Memory B cell (primary cell): ENCODE results near the gene LHFPL6.

ENCODE experiments used
- ATAC-seq: fragments of 150-1000 bp; cut with Tn5 transposase; 2 replicates; pipeline ENCODE4 v1.10.0; 2021; ENCODE audit warnings: low read depth, mild to moderate bottlenecking, moderate library complexity
- DNase-seq, 2 donors: peaks; one replicate each; pipeline ENCODE4 v3.0.0; 2022; ENCODE audit warnings: low spot score in 2 of 2
- H3K27ac Mint-ChIP-seq: one replicate; pipeline ENCODE4 v1.8.0; 2022; ENCODE audit warnings: mild to moderate bottlenecking, moderate library complexity, mixed read lengths
- H3K27me3 Mint-ChIP-seq: one replicate; pipeline ENCODE4 v1.8.0; 2022; ENCODE audit warnings: mixed read lengths
- H3K36me3 Mint-ChIP-seq: one replicate; pipeline ENCODE4 v1.8.0; 2022; ENCODE audit warnings: mild to moderate bottlenecking, mixed read lengths
- H3K4me1 Mint-ChIP-seq: one replicate; pipeline ENCODE4 v1.8.0; 2022; ENCODE audit warnings: mixed read lengths
- H3K4me3 Mint-ChIP-seq: one replicate; pipeline ENCODE4 v1.8.0; 2022; ENCODE audit warnings: mild to moderate bottlenecking, moderate library complexity, mixed read lengths
- H3K9me3 Mint-ChIP-seq: one replicate; pipeline ENCODE4 v1.8.0; 2022; ENCODE audit warnings: mixed read lengths

Gene LHFPL6

DNA sequence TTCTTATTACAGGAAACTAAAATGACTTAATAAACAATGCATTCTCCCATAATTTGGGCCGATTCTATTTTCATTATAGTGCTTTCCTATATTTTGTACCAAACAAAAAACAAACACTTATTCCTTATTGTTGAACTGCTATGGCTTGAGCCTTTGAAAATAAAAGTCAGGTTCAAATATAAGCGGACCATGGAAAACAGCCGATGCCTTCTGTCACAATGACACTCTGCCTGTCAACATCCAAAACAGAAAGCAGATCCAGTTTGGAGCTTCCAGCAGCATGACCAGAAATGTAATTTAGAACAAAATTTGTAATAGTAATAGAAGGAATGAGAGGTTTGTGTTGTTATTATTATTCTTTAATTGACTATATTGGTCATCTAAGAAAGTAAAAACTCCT, 194.5 kb downstream of the LHFPL6 start:
- H3K4me3 Mint-ChIP-seq: no peak overlapping the region
- H3K27ac Mint-ChIP-seq: no peak overlapping the region
- no peaks in the 10 kb centered on the region for H3K9me3 Mint-ChIP-seq
- no peaks in the 10 kb centered on the region for H3K36me3 Mint-ChIP-seq
- DNase-seq: no peak
- no peak for ATAC-seq
- H3K27me3 Mint-ChIP-seq: no peaks in the 10 kb centered on the region
- no peaks in the 10 kb centered on the region for H3K4me1 Mint-ChIP-seq

DNA sequence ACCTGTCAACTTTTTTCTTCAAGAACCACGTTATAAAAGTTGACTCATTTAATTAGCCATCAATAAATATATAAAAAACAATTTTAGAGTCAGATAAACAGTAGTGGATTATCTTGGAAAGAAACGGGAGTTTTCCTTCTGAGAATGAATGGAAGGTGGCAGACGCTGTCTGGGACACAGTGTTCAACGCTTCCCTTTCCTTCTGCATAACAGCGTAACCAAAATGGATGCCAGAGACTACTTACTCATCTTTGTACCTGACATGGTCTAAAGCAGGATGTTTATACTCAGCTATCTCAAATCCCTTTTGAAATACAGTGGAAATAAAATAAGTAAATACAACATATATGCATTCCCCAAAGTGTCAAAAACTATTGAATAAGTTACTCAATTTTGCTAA, 195.2 kb downstream of the LHFPL6 start:
- no peaks in the 10 kb centered on the region for H3K36me3 Mint-ChIP-seq

DNA sequence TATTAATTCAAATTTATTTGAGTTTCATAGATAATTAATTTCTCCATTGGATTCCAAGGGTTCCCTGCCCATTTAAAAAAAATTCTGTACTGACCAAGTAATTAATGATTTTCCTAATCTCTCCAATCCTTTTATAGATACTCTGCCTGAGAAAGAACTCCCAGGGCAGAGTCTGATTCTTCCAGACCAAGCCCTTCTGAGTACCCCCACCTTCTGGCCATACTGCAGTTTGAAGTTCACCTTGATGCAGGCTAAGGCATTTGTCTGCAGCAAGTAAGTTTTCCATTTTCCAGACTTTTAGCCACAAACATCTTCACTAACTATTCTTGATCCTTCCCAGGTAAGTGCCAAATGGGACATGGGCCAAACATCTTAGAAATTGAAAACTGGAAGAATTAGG, 195.9 kb downstream of the LHFPL6 start:
- DNase-seq: no peak
- Mint-ChIP-seq H3K27me3 (no peaks in the 10 kb centered on the region), H3K4me3 (no peak overlapping the region), H3K27ac (no peak overlapping the region), H3K4me1 (no peaks in the 10 kb centered on the region), H3K36me3 (no peaks in the 10 kb centered on the region), H3K9me3 (no peaks in the 10 kb centered on the region)
- no peak for ATAC-seq

More for the DNA sequence above, 195.2 kb downstream of the LHFPL6 start:
- Mint-ChIP-seq H3K9me3 (no peaks in the 10 kb centered on the region), H3K27me3 (no peaks in the 10 kb centered on the region), H3K4me3 (no peak overlapping the region), H3K4me1 (no peaks in the 10 kb centered on the region), H3K27ac (no peak overlapping the region)
- ATAC-seq (no peak), DNase-seq (no peak)

DNA sequence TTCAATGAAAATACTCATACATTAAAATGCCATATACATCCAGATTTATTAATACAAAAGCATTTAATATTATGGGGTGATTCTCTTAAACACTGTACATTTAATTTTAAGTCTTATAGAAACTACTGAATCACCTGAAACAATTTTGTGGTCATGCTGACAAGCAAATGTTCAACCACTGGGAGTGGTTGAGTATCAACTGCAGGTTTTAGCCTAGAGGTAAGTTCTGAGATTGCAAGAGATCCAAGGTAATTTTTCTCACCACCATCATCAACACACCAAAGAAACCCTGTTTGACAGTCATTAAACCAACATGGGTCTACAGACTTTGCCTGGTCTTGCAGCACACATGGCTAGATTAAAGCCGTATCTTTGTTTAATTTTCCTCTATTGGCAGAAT, 196.3 kb downstream of the LHFPL6 start:
- ATAC-seq: no peak
- Mint-ChIP-seq H3K36me3 (no peaks in the 10 kb centered on the region), H3K27ac (no peak overlapping the region), H3K4me1 (no peaks in the 10 kb centered on the region), H3K27me3 (no peaks in the 10 kb centered on the region), H3K4me3 (no peak overlapping the region), H3K9me3 (no peaks in the 10 kb centered on the region)
- DNase-seq: no peak

DNA sequence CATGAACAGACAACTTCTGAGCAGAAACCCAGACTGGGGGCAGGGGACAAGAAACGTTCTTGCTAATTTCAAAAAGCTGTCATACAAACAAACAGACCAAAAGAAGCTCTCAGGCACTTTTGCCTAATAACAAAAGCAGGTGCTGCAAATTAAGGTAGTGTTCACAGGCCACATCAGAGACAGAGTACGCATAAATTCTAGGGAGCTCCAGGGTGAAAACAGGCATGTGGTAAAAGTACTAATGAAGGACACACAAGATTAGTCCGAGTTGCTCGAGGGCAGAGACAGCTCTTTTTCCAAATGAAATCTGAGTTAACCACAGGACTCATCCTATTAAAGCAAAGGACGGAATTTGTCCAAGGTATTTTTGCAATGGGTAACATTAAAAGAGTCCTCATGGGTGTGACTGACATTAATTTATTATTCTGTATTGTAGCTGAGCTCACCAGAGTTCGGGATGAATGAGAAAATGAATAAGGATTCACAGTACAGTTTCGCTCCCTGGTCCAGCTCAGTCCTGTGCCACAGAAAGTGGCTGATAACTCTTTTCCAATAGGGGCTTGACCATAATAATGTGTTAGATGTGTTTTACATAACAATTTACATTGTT, 197.3 kb downstream of the LHFPL6 start:
- no peak overlapping the region for H3K4me3 Mint-ChIP-seq
- H3K27me3 Mint-ChIP-seq: no peaks in the 10 kb centered on the region
- H3K4me1 Mint-ChIP-seq: no peaks in the 10 kb centered on the region

DNA sequence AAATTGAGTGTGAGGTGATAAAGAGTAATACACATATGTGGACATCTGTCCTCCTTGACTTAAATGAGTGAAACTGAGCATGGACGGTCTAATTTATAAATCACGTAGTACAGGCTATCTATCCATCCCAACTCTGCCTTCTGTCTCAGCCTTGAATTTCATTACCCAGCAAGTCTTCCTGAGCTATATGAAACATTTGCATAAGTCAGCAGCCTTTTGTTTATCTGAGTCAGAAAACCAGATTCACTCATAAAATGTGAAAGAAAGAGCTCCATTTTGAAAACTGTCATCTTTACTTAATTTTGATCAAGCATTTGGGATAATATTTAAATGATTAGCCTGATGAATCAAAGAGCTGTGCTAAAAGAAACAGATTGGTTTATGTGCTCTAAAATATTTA, 197.9 kb downstream of the LHFPL6 start:
- Mint-ChIP-seq H3K36me3 (no peaks in the 10 kb centered on the region), H3K4me1 (no peaks in the 10 kb centered on the region), H3K27ac (no peak overlapping the region), H3K27me3 (no peaks in the 10 kb centered on the region), H3K4me3 (no peak overlapping the region), H3K9me3 (peaks cover 1% of the 10 kb centered on the region)
- no peak for ATAC-seq
- DNase-seq: no peak

More for the DNA sequence above, 197.3 kb downstream of the LHFPL6 start:
- peaks cover under 1% of the 10 kb centered on the region for H3K9me3 Mint-ChIP-seq
- DNase-seq (no peak), ATAC-seq (no peak)
- H3K36me3 Mint-ChIP-seq: no peaks in the 10 kb centered on the region
- H3K27ac Mint-ChIP-seq: no peak overlapping the region

DNA sequence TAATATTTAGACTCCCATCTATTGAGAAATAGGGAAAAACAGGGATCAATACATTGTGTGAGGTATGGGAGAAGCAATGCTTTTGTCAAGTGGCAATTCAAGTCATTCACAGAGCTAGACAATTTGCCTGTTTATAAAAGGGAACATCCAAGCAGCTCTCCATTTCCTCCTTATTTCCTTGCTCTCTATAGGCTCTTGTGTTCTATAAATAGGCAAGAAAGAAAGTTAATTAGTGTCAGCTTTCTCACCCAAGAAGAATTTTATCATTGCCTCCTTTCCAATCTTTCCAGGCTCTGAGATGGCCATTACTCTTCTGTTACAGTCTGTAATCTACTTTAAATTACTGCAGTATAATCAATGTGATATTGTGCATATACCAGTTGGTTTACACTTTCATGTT, 199.9 kb downstream of the LHFPL6 start:
- Mint-ChIP-seq H3K27me3 (peaks cover 1% of the 10 kb centered on the region), H3K27ac (no peak overlapping the region), H3K4me1 (no peaks in the 10 kb centered on the region), H3K36me3 (no peaks in the 10 kb centered on the region), H3K9me3 (peaks cover 2% of the 10 kb centered on the region), H3K4me3 (no peak overlapping the region)
- ATAC-seq: no peak
- DNase-seq: no peak

DNA sequence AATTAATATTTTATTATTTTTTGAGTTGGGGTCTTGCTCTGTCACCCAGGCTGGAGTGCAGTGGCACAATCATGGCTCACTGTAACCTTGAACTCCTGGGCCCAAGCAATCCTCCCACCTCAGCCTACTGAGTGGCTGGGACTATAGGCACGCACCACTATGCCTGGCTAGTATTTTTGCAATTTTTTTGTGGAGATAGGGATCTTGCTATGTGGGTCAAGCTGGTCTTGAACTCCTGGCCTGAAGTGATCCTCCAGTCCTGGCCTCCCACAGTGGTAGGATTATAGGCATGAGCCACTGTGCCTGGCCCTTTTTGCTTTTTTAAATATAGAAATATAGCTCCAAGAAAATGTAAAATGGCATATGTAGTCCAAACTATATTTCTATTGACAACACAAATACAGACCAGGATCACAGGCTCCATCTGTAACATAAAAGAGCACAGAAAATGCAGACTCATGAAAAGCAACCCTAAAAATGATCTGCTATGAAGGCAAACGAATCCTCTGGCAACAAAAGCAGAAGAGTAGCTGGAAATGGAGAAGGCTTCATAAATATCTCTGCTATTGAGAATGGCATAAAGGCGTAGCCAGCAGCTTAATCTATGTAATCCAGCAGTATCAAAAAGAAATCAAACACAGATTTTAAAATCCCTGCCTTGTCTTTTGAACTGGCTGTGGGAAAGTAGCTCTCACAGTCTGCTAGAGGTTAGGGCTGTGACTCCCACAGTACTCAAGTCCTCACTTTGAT, 200.6 kb downstream of the LHFPL6 start:
- Mint-ChIP-seq H3K36me3 (no peaks in the 10 kb centered on the region), H3K4me3 (no peak overlapping the region), H3K4me1 (no peaks in the 10 kb centered on the region), H3K27me3 (peaks cover 4% of the 10 kb centered on the region), H3K9me3 (peaks cover 2% of the 10 kb centered on the region), H3K27ac (no peak overlapping the region)
- DNase-seq (no peak), ATAC-seq (no peak)

DNA sequence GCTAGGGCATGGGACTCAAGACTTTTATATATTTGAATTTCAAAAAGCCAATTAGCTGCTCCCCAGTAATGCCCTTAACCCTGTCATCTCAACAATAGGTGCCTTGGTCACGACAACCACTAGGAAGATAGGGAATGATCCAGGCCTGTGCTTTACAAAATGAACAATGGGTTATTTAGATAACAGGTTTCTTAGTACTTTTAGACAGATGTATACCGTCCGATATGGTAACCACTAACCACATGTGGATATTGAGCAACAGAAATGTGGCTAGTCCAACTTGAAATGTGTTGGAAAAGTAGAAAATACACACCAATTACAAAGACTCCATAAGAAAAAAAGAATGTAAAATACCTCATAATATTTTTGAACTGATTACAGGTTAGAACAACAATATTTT, 201.2 kb downstream of the LHFPL6 start:
- H3K4me1 Mint-ChIP-seq: no peaks in the 10 kb centered on the region
- no peak overlapping the region for H3K4me3 Mint-ChIP-seq
- peaks cover 4% of the 10 kb centered on the region for H3K27me3 Mint-ChIP-seq
- H3K36me3 Mint-ChIP-seq: no peaks in the 10 kb centered on the region
- no peak overlapping the region for H3K27ac Mint-ChIP-seq
- no peak for DNase-seq
- no peak for ATAC-seq
- peaks cover 2% of the 10 kb centered on the region for H3K9me3 Mint-ChIP-seq

DNA sequence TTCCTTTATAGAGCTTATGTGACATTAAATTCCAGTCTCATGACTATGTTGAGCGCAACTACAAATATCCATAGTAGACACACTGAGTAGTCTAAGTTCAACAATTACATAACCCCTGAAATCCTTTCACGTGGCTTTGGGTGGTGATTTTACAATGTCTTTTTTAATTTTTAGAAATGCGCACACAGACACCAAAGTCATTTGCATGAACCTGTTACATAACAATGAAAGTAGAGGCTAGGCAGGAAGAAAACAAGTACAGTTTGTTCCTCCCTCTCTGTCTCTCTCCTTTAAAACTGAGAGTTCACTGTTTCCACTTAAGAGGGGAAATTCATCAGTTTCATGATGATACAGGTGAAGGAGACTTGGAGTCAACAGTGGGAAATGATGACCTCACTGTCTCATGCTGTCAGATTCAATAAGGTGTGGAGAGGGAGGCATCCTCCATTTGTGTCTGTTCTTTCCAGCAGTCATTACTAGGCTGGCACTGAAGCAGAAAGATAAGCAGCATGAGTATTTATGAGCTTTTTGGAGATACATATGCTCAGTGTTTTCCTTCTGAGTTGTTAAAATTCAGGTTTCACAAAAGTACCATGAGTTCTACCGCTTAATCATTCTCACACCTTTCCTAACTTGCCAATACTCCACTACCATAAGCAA, 201.8 kb downstream of the LHFPL6 start:
- no peak overlapping the region for H3K4me3 Mint-ChIP-seq
- peaks cover 6% of the 10 kb centered on the region for H3K27me3 Mint-ChIP-seq
- DNase-seq (no peak), ATAC-seq (no peak)
- no peaks in the 10 kb centered on the region for H3K4me1 Mint-ChIP-seq
- no peak overlapping the region for H3K27ac Mint-ChIP-seq
- H3K36me3 Mint-ChIP-seq: no peaks in the 10 kb centered on the region
- peaks cover 2% of the 10 kb centered on the region for H3K9me3 Mint-ChIP-seq

DNA sequence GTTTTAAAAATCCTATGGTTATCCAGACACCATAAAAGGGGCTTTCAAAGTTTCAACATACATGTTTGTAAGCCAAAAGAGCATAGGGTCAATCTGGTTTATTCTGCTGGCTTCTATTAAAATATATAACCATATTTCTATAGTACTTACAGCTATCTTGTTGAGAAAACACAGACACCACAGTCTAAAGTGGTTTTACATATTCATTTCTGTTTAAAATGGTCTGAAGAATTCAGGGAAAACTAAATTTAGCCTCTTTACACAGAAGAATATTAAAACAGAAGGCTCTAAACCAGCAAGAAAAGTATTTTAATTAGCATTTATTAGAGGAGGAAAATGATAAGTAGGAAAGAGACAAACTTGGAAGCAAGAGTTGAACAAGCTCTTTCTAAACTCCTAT, 203.9 kb downstream of the LHFPL6 start:
- DNase-seq: no peak
- no peak for ATAC-seq
- Mint-ChIP-seq H3K36me3 (no peaks in the 10 kb centered on the region), H3K27ac (no peak overlapping the region), H3K9me3 (peaks cover 2% of the 10 kb centered on the region), H3K4me3 (no peak overlapping the region), H3K4me1 (no peaks in the 10 kb centered on the region), H3K27me3 (peaks cover 7% of the 10 kb centered on the region)

DNA sequence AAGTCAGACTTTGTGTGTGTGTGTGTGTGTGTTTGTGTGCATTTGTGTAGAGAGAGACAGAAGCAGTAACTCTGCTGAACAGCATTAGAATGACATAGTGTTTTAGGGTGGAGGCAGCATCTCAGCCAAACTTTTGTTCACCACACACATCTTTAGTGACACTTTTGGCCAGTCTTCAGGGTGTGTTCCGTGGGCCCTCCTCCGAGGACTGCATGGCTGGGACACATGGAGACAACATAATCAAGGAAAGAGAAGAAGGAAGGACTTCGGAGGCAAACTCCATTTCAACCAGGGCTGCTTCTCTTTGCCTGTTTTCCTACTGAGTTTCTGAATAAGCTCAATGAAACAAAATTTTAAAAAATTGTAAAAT, 205.1 kb downstream of the LHFPL6 start:
- ATAC-seq (no peak), DNase-seq (no peak)
- Mint-ChIP-seq H3K36me3 (no peaks in the 10 kb centered on the region), H3K4me1 (no peaks in the 10 kb centered on the region), H3K9me3 (peaks cover 2% of the 10 kb centered on the region), H3K27ac (no peak overlapping the region), H3K27me3 (peaks cover 7% of the 10 kb centered on the region), H3K4me3 (no peak overlapping the region)

DNA sequence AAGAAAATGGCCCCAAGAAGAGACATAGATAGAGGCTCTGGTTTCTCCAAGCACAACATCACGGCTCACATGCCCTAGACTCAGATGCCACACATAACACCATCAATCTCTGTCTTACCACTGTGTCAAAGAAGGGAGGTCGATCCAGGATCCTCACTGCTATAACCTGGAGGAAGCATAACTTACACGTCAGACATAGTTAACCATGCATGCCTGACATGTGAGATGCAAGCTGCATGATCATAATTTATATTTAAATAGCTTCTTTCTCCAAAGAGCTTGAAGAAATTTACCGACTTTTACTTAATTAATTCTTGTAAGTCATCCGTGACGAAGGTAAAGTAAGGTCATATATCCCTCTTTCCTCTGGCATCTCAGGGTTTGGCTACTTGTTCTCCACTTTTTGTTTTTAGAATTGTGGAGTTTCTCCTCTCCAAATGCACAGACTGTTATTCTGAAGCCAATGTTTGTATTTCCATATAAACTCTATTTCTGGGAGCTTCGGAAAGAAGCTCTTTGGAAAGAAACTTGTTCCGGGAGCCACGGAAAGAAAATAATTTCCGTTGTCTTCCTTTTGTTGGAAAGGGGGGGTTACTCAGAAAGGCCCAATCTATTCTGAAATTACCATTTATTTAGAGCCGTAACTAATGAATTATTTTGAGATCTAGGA, 205.6 kb downstream of the LHFPL6 start:
- Mint-ChIP-seq H3K27me3 (peaks cover 7% of the 10 kb centered on the region), H3K36me3 (no peaks in the 10 kb centered on the region), H3K9me3 (peaks cover 2% of the 10 kb centered on the region), H3K4me3 (no peak overlapping the region), H3K4me1 (no peaks in the 10 kb centered on the region), H3K27ac (no peak overlapping the region)
- no peak for ATAC-seq
- DNase-seq: no peak
